ENCODE measurements around the gene LALBA.

GRCh38 chr12:48580831-48581230 is 11.0 kb upstream of the LALBA start:
- TF ChIP-seq, protein P1, sequence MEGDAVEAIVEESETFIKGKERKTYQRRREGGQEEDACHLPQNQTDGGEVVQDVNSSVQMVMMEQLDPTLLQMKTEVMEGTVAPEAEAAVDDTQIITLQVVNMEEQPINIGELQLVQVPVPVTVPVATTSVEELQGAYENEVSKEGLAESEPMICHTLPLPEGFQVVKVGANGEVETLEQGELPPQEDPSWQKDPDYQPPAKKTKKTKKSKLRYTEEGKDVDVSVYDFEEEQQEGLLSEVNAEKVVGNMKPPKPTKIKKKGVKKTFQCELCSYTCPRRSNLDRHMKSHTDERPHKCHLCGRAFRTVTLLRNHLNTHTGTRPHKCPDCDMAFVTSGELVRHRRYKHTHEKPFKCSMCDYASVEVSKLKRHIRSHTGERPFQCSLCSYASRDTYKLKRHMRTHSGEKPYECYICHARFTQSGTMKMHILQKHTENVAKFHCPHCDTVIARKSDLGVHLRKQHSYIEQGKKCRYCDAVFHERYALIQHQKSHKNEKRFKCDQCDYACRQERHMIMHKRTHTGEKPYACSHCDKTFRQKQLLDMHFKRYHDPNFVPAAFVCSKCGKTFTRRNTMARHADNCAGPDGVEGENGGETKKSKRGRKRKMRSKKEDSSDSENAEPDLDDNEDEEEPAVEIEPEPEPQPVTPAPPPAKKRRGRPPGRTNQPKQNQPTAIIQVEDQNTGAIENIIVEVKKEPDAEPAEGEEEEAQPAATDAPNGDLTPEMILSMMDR (IDR thresholded peaks at IDR 0.05; ENCODE audit: low read depth, low read length) = no peak
- TF ChIP-seq EZH2phosphoT487 (IDR thresholded peaks at IDR 0.05; ENCODE audit: low read depth) = no peak
